Parathyroid adenoma (tissue), 2 donors: ENCODE data around the gene PLEKHF1.

Experiments used
- H2AFZ ChIP-seq: fragments of 300-600 bp; sonication (generic); one replicate; pipeline ENCODE4 v1.7.0; 2017; ENCODE audit warnings: antibody characterized with exemption, mild to moderate bottlenecking
- H3K27ac ChIP-seq: fragments of 300-600 bp; sonication (generic); one replicate; pipeline ENCODE4 v1.7.0; 2017
- H3K27me3 ChIP-seq: fragments of 300-600 bp; sonication (generic); one replicate; pipeline ENCODE4 v1.7.0; 2017; ENCODE audit warnings: low read length; ENCODE audit not compliant: control insufficient read depth, insufficient read depth
- H3K36me3 ChIP-seq: fragments of 300-600 bp; sonication (generic); one replicate; pipeline ENCODE4 v1.7.0; 2017; ENCODE audit warnings: low read length; ENCODE audit not compliant: control insufficient read depth, insufficient read depth
- H3K4me1 ChIP-seq: fragments of 300-600 bp; sonication (generic); one replicate; pipeline ENCODE4 v1.7.0; 2017; ENCODE audit warnings: control low read depth
- H3K4me2 ChIP-seq: fragments of 300-600 bp; sonication (generic); one replicate; pipeline ENCODE4 v1.7.0; 2017; ENCODE audit warnings: low read length
- H3K4me3 ChIP-seq: fragments of 300-600 bp; sonication (generic); one replicate; pipeline ENCODE4 v1.7.0; 2017; ENCODE audit warnings: low read depth, low read length
- H3K79me2 ChIP-seq: fragments of 300-600 bp; sonication (generic); one replicate; pipeline ENCODE4 v1.7.0; 2017; ENCODE audit warnings: control low read depth
- H3K9ac ChIP-seq: fragments of 300-600 bp; sonication (generic); one replicate; pipeline ENCODE4 v1.7.0; 2017; ENCODE audit warnings: mild to moderate bottlenecking
- H3K9me3 ChIP-seq: fragments of 300-600 bp; sonication (generic); one replicate; pipeline ENCODE4 v1.7.0; 2017; ENCODE audit warnings: low read length; ENCODE audit not compliant: control insufficient read depth
- TF ChIP-seq, protein P1 (sequence below): fragments of 300-600 bp; sonication (generic); IDR thresholded peaks from one replicate; pipeline ENCODE4 v1.7.0; 2017; ENCODE audit warnings: antibody characterized with exemption, mild to moderate bottlenecking
- donor health status: primary hyperparathyroidism.

PLEKHF1 gene

DNA sequence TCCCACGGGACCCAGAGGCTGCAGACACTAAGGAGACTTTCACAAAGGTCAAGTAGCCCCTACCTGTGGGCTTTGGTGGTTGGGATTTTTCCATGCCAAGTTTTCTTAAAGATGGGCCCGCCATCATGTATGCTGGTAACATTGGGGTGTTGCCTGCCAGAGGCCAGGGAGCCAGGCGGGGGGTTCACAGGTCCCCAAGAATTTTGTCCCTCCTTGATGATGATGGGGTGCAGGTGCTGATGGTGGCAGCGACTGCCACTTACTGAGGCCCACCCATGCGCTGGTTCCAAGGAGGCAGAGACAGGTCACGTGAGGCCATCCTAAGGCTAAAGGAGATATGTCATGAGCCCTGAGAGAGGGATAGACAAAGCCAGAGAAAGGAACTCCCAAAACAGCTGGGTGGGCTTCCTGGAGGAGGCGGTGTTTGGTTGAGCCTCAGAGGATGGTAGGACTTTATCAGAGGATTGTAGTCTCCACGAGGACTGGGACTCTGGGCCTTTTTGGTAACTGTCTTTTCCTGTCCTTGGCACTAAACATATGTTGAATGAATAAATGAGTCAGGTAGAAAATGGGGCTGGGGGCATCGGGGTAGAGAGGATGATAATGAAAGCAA lies 14.4 kb downstream of the PLEKHF1 start:
- H2AFZ ChIP-seq, result no peak overlapping the region
- H3K27me3 ChIP-seq, result no peaks in the 10 kb centered on the region
- no peaks in the 10 kb centered on the region for H3K36me3 ChIP-seq
- H3K27ac ChIP-seq, result no peak overlapping the region
- H3K9me3 ChIP-seq, result no peaks in the 10 kb centered on the region
- H3K9ac ChIP-seq, result no peak overlapping the region
- H3K4me2 ChIP-seq, result no peak overlapping the region
- no peak overlapping the region for H3K4me3 ChIP-seq
- TF ChIP-seq, protein P1, sequence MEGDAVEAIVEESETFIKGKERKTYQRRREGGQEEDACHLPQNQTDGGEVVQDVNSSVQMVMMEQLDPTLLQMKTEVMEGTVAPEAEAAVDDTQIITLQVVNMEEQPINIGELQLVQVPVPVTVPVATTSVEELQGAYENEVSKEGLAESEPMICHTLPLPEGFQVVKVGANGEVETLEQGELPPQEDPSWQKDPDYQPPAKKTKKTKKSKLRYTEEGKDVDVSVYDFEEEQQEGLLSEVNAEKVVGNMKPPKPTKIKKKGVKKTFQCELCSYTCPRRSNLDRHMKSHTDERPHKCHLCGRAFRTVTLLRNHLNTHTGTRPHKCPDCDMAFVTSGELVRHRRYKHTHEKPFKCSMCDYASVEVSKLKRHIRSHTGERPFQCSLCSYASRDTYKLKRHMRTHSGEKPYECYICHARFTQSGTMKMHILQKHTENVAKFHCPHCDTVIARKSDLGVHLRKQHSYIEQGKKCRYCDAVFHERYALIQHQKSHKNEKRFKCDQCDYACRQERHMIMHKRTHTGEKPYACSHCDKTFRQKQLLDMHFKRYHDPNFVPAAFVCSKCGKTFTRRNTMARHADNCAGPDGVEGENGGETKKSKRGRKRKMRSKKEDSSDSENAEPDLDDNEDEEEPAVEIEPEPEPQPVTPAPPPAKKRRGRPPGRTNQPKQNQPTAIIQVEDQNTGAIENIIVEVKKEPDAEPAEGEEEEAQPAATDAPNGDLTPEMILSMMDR, result no peak
- peaks cover 8% of the 10 kb centered on the region for H3K79me2 ChIP-seq
- peaks cover 15% of the 10 kb centered on the region for H3K4me1 ChIP-seq

DNA sequence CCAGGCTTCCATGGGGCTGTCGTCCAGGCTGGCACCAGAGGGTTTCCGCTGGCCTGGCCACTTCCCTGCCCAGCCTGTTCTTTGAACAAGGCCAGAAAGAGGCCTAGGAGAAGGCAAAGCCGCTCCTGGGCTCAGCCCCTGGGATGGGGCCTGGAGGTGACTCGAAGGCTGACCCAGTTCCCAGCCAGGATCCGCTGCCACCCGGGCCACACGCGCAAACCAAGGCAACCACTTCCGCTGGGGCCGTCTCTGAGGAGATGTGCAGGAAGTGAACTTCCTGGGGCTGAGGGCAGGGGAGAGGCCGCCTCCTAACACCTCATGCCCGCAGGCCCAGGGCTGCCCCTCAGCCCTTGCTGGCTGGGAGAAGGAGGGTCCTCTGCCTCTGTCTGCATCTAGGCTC lies 15.2 kb downstream of the PLEKHF1 start:
- Histone ChIP-seq H3K4me3 (no peak overlapping the region), H3K9ac (no peak overlapping the region), H3K4me1 (peaks cover 20% of the 10 kb centered on the region), H3K27me3 (no peaks in the 10 kb centered on the region), H2AFZ (no peak overlapping the region), H3K79me2 (peaks cover 8% of the 10 kb centered on the region), H3K4me2 (no peak overlapping the region), H3K27ac (no peak overlapping the region), H3K36me3 (no peaks in the 10 kb centered on the region), H3K9me3 (no peaks in the 10 kb centered on the region)
- TF ChIP-seq, protein P1, result no peak

DNA sequence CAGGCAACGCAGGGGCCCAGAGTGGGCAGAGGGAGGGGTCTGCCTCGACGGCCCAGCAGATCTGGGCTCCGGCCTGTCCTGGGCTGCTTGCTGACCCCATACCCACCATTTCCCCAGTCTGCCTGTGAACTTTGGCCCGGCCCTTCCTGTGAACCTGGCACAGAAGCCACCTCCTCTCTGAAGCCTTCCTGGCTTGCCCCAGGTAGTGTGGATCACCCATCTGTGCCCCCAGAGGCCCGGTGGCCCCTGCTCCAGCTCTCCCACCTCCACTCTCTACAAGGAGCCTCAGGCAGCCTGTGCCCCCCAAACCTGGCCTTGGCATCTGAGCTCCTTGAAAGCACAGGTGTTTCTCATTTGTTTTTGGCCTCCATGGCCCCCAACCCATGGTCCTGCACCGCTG lies 15.7 kb downstream of the PLEKHF1 start:
- Histone ChIP-seq H2AFZ (no peak overlapping the region), H3K36me3 (no peaks in the 10 kb centered on the region), H3K9ac (no peak overlapping the region), H3K4me1 (peaks cover 22% of the 10 kb centered on the region), H3K9me3 (no peaks in the 10 kb centered on the region), H3K4me3 (no peak overlapping the region), H3K27ac (no peak overlapping the region), H3K79me2 (peaks cover 4% of the 10 kb centered on the region), H3K4me2 (no peak overlapping the region), H3K27me3 (no peaks in the 10 kb centered on the region)
- TF ChIP-seq, protein P1, result no peak

DNA sequence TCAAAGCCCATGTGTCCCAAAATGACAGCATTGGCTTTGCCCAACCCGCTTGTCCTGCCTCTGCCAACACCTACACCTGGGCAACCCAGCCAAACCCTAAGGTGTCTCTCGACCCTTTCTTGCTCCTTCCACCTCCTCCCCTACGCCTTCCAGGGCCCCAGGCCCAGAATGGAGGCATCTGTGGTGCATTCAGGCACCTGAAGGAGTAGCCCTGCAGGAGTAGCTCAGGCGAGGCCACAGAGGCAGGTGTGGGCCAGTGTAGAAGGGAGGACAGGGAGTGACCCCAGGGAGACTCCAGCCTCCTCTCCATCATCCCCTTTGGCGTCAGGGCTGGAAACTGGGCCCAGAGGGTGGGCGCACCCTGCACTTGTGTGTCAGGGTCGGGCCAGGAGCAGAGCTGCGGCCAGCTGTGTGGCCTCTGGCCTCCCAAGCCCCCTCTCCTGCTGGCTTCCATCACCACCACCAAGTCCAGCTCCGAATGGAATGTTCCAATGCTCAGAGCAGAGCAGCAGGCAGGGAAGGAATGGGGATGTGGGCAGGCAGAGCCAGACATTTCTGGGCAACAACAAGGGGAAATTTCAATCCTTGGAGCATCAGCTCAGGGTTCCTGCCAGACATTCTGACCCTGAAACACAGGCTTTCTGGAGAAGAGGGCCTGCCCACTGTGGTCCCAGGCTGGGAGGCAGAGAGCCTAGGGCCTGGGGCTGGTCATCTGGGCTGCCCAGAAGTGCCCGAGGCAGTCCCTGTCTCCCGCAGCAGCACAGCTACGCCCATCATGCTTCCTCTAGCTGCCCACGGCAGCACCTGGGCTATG lies 16.4 kb downstream of the PLEKHF1 start:
- no peaks in the 10 kb centered on the region for H3K36me3 ChIP-seq
- no peak overlapping the region for H3K27ac ChIP-seq
- no peaks in the 10 kb centered on the region for H3K27me3 ChIP-seq
- H3K4me3 ChIP-seq, result no peak overlapping the region
- TF ChIP-seq, protein P1, result no peak
- H3K79me2 ChIP-seq, result peaks cover 3% of the 10 kb centered on the region
- H3K9me3 ChIP-seq, result no peaks in the 10 kb centered on the region
- no peak overlapping the region for H2AFZ ChIP-seq
- peaks cover 15% of the 10 kb centered on the region for H3K4me1 ChIP-seq
- no peak overlapping the region for H3K4me2 ChIP-seq
- H3K9ac ChIP-seq, result no peak overlapping the region
